Measurements from ENCODE around the gene IER2. TPM values are rescaled to one million over a fixed set of nuclear protein-coding genes. Genes with fewer than 3 reads are reported as not detected.

The IER2 gene
- total RNA-seq, 1 donor from 2014 or later: 148 TPM

DNA sequence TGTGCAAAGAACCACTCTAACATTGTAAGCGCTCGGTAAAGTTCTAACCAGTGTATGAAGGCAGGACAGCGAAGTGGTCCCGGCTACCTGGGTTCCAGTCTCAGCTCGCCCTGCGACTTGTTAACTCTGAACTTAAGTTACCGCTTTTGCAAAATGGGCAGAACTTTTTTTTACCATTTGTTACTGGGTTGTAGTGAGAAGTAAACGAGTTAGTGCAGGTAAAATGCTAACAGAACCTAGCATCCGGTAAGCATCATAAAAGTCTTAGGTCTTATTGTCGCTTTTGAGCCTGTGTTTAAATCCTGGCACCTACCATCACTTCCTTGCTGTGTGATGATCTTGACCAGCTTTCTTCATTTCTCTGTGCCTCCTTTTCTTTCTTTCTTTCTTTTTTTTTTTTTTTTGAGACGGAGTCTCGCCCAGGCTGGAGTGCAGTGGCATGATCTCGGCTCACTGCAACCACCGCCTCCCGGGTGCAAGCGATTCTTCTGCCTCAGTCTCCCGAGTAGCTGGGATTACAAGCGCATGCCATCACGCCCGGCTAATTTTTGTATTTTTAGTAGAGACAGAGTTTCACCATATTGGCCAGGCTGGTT lies 32.9 kb upstream of the IER2 start:
- TF ChIP-seq, protein P1, sequence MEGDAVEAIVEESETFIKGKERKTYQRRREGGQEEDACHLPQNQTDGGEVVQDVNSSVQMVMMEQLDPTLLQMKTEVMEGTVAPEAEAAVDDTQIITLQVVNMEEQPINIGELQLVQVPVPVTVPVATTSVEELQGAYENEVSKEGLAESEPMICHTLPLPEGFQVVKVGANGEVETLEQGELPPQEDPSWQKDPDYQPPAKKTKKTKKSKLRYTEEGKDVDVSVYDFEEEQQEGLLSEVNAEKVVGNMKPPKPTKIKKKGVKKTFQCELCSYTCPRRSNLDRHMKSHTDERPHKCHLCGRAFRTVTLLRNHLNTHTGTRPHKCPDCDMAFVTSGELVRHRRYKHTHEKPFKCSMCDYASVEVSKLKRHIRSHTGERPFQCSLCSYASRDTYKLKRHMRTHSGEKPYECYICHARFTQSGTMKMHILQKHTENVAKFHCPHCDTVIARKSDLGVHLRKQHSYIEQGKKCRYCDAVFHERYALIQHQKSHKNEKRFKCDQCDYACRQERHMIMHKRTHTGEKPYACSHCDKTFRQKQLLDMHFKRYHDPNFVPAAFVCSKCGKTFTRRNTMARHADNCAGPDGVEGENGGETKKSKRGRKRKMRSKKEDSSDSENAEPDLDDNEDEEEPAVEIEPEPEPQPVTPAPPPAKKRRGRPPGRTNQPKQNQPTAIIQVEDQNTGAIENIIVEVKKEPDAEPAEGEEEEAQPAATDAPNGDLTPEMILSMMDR (IDR thresholded peaks at IDR 0.05): no peak
- Mint-ChIP-seq H3K4me1 (ENCODE audit: unreplicated experiment) (peaks cover 52% of the 10 kb centered on the region), H3K27ac (ENCODE audit: unreplicated experiment) (peak overlapping the region; percentile 91), H3K4me3 (ENCODE audit: unreplicated experiment) (peak overlapping the region; percentile 96), H3K36me3 (ENCODE audit: unreplicated experiment) (peaks cover 2% of the 10 kb centered on the region), H3K9me3 (ENCODE audit: unreplicated experiment) (no peaks in the 10 kb centered on the region), H3K27me3 (ENCODE audit: unreplicated experiment) (no peaks in the 10 kb centered on the region)
- DNase-seq (ENCODE audit: extremely low spot score, unreplicated experiment): no peak

DNA sequence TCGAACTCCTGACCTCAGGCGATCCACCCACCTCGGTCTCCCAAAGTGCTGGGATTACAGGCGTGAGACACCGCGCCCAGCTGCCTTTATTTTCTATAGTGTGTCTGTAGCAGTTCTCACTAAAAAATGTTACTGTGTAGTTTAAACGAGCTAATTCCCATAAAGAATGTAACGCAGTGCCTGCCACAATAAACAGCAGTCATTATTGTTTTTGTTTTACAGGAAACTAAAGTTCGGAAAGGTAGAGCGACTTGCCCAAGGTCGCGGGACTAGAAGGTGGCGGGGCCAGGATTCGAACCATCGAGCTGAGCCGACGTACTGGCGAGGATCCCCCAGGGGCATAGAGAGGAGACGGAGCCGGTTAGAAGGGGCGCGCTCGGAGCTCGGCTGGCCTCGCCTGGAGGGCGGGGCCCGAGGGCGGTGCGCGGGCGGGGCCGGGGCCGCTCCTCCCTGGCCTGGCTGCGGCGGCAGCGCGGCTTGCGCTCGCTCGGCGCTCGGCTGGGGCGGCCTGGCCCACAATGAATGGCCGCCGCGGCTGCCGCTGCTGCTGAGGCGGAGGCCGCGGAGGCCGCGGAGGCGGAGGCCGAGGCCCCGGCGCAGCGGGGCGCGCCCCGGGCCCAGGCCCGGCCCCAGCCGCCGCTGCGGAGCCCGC lies 32.3 kb upstream of the IER2 start, which contains the start of gene NACC1:
TSS of gene NACC1 (plus strand) at position 493 of the 652 bp plus-strand sequence. CDS start 16,944 bp downstream, outside the sequence.
- H3K9me3 Mint-ChIP-seq (ENCODE audit: unreplicated experiment): no peaks in the 10 kb centered on the region
- H3K27ac Mint-ChIP-seq (ENCODE audit: unreplicated experiment): peak within 1 kb of the TSS; percentile 91
- peak; percentile 98 for DNase-seq (ENCODE audit: extremely low spot score, unreplicated experiment)
- H3K36me3 Mint-ChIP-seq (ENCODE audit: unreplicated experiment): no peaks in the 10 kb centered on the region
- TF ChIP-seq, protein P1 (IDR thresholded peaks at IDR 0.05): no peak
- H3K27me3 Mint-ChIP-seq (ENCODE audit: unreplicated experiment): no peaks in the 10 kb centered on the region
- H3K4me1 Mint-ChIP-seq (ENCODE audit: unreplicated experiment): peaks cover 56% of the 10 kb centered on the region
- H3K4me3 Mint-ChIP-seq (ENCODE audit: unreplicated experiment): peak within 1 kb of the TSS; percentile 96

DNA sequence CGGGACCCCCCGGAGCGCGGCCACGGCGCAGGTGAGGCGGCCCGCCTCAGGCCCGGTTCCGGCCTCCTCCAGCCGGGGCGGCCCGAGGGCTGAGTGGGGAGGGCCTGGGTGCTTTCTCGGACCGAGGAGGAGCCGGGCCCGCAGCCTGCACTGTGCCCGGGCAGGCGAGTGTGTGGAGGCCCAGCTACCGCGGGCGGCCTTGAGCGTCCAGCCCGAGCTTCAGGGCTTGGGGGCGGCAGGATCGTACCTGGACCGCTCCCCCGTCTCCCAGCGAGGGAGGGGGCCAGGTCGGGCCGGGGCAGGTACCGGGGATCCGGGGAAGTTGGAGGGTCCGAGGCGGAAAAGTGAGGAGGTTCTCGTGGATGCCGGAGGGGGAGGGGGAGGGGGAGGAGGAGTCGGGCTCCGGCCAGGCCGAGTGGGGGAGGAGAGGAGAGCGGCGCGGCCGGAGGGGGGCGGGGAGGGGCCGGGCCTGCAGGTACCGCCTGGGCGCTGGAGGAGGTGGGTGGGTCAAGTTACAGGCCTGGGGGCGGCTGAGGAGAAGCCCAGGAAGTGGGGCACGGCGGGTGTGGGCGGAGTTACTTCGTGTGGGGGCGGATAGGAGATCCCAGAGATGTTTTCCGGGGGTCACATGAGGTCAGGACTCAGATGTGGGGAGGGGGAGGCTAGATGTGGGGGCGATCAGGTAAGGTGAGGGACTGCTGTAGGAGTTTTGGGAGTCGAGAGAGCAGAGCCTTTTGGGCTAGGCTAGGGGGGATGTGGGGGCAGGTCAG lies 31.6 kb upstream of the IER2 start:
- Mint-ChIP-seq H3K9me3 (ENCODE audit: unreplicated experiment) (no peaks in the 10 kb centered on the region), H3K27me3 (ENCODE audit: unreplicated experiment) (no peaks in the 10 kb centered on the region), H3K36me3 (ENCODE audit: unreplicated experiment) (no peaks in the 10 kb centered on the region), H3K4me1 (ENCODE audit: unreplicated experiment) (peaks cover 56% of the 10 kb centered on the region), H3K4me3 (ENCODE audit: unreplicated experiment) (peak overlapping the region; percentile 77), H3K27ac (ENCODE audit: unreplicated experiment) (peak overlapping the region; percentile 89)
- DNase-seq (ENCODE audit: extremely low spot score, unreplicated experiment): no peak
- TF ChIP-seq, protein P1 (IDR thresholded peaks at IDR 0.05): no peak

DNA sequence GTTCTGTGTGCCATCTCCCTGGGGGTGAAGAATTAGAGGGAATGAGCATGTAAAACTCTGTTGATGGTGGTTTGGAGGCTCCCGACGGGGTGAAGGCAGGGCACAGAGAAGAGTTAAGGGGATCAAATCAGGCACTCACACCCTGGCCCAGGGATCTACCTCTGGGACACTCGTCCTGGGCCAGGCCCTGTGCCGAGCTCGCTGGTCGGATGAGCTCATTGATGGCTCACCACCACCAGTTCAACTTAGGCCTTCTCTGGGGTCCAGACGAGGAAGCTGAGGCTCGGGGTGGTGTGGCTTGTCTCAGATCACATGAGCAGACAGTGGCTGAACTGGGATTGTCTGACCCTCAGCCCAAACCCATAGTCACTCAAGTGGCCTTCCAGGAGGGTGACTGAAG lies 30.6 kb upstream of the IER2 start:
- no peaks in the 10 kb centered on the region for H3K36me3 Mint-ChIP-seq (ENCODE audit: unreplicated experiment)
- H3K4me1 Mint-ChIP-seq (ENCODE audit: unreplicated experiment): peaks cover 56% of the 10 kb centered on the region
- H3K27ac Mint-ChIP-seq (ENCODE audit: unreplicated experiment): peak overlapping the region; percentile 89
- TF ChIP-seq, protein P1 (IDR thresholded peaks at IDR 0.05): no peak
- peak overlapping the region; percentile 77 for H3K4me3 Mint-ChIP-seq (ENCODE audit: unreplicated experiment)
- H3K9me3 Mint-ChIP-seq (ENCODE audit: unreplicated experiment): no peaks in the 10 kb centered on the region
- no peak for DNase-seq (ENCODE audit: extremely low spot score, unreplicated experiment)
- H3K27me3 Mint-ChIP-seq (ENCODE audit: unreplicated experiment): no peaks in the 10 kb centered on the region

DNA sequence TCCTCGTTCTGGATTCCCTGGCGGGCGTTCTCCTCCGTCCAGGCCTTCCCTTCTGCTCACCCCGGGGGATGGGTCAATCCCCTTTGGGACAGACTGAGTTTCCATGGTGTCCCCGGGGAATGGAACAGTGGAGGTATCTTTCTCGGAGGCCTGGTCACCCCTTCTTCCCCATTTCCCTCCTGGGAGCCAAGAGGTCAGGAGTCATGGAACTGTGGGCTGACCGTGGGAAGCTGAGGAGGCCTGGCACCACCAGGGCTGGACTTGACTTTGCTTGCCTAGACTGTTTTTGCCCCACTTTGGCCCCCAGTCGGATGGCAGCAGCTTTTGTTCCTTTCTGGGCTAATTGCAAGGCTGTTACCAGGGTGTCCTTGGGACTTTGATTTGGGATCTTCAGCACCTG lies 30.2 kb upstream of the IER2 start:
- H3K4me3 Mint-ChIP-seq (ENCODE audit: unreplicated experiment): peak overlapping the region; percentile 77
- peaks cover 56% of the 10 kb centered on the region for H3K4me1 Mint-ChIP-seq (ENCODE audit: unreplicated experiment)
- H3K27ac Mint-ChIP-seq (ENCODE audit: unreplicated experiment): peak overlapping the region; percentile 89
- DNase-seq (ENCODE audit: extremely low spot score, unreplicated experiment): no peak
- no peaks in the 10 kb centered on the region for H3K9me3 Mint-ChIP-seq (ENCODE audit: unreplicated experiment)
- H3K27me3 Mint-ChIP-seq (ENCODE audit: unreplicated experiment): no peaks in the 10 kb centered on the region
- H3K36me3 Mint-ChIP-seq (ENCODE audit: unreplicated experiment): no peaks in the 10 kb centered on the region
- TF ChIP-seq, protein P1 (IDR thresholded peaks at IDR 0.05): no peak

Data from osteocyte (in vitro differentiated cells).